ENCODE measurements around the gene UQCR10.

The UQCR10 gene

GRCh38 chr22:29801796-29802195, 34.6 kb downstream of the UQCR10 start:
- TF ChIP-seq, protein P1, sequence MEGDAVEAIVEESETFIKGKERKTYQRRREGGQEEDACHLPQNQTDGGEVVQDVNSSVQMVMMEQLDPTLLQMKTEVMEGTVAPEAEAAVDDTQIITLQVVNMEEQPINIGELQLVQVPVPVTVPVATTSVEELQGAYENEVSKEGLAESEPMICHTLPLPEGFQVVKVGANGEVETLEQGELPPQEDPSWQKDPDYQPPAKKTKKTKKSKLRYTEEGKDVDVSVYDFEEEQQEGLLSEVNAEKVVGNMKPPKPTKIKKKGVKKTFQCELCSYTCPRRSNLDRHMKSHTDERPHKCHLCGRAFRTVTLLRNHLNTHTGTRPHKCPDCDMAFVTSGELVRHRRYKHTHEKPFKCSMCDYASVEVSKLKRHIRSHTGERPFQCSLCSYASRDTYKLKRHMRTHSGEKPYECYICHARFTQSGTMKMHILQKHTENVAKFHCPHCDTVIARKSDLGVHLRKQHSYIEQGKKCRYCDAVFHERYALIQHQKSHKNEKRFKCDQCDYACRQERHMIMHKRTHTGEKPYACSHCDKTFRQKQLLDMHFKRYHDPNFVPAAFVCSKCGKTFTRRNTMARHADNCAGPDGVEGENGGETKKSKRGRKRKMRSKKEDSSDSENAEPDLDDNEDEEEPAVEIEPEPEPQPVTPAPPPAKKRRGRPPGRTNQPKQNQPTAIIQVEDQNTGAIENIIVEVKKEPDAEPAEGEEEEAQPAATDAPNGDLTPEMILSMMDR (conservative IDR thresholded peaks at IDR 0.05): no peak
- H3K27ac ChIP-seq: peak overlapping the region; percentile 91

GRCh38 chr22:29803190-29803589, 36.0 kb downstream of the UQCR10 start:
- TF ChIP-seq, protein P1 (conservative IDR thresholded peaks at IDR 0.05): no peak
- H3K27ac ChIP-seq: no peak overlapping the region

- no peak overlapping the region for H3K27ac ChIP-seq
- TF ChIP-seq, protein P1 (conservative IDR thresholded peaks at IDR 0.05): no peak
These were observed 37.8 kb downstream of the UQCR10 start for GRCh38 chr22:29804985-29805384.

DNA sequence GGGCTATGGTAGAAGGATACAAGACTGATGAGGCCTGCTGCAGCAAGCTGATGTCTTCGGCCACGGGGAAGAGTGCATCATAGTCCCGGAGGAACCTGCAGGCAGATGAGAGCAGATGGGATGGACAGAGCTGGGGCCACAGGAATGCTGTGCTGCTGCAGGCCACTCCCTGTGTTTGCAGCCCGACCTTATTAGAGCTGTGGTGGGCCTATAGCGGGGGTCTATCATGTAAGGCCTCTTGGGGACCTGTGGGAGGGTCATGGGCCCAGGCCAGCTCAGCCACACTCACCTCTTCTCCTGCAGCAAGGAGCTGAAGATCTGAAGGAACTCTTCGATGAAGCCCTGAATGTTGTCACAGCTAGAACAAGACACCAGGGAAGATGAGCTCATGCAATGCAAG, 39.0 kb downstream of the UQCR10 start:
- H3K27ac ChIP-seq: no peak overlapping the region
- TF ChIP-seq, protein P1 (conservative IDR thresholded peaks at IDR 0.05): no peak

GRCh38 chr22:29810216-29810615, 43.0 kb downstream of the UQCR10 start:
- TF ChIP-seq, protein P1 (conservative IDR thresholded peaks at IDR 0.05): no peak
- H3K27ac ChIP-seq: no peak overlapping the region

- TF ChIP-seq, protein P1 (conservative IDR thresholded peaks at IDR 0.05): no peak
- no peak overlapping the region for H3K27ac ChIP-seq
These were observed 44.2 kb downstream of the UQCR10 start for GRCh38 chr22:29811377-29811776.

GRCh38 chr22:29813126-29813525, 46.0 kb downstream of the UQCR10 start:
- H3K27ac ChIP-seq: peak overlapping the region; percentile 48
- TF ChIP-seq, protein P1 (conservative IDR thresholded peaks at IDR 0.05): no peak

GRCh38 chr22:29813563-29813962, 46.4 kb downstream of the UQCR10 start:
- TF ChIP-seq, protein P1 (conservative IDR thresholded peaks at IDR 0.05): no peak; the same call in 1 of the 2 replicates
- H3K27ac ChIP-seq: peak overlapping the region; percentile 48

Data from VCaP (cell line).